ENCODE measurements around the gene GPX2.

GRCh38 chr14:64934338-64934929, 8.1 kb downstream of the GPX2 start:
- TF ChIP-seq CTCF (IDR thresholded peaks at IDR 0.05) (no peak), POLR2A (IDR thresholded peaks at IDR 0.05) (no peak), POLR2AphosphoS5 (IDR thresholded peaks at IDR 0.05) (no peak)

All from upper lobe of left lung (tissue), 4 donors.